Lower lobe of right lung (tissue), 2 donors: ENCODE measurements around the gene FNDC1. TPM values are rescaled to one million over a fixed set of nuclear protein-coding genes. Genes with fewer than 3 reads are reported as not detected.

Experiments used
- ATAC-seq, 2 donors: fragments of 200-7000 bp; cut with Tn5 transposase; one replicate each; pipeline ENCODE4 v1.9.1; 2020 to 2022; ENCODE audit warnings: mild to moderate bottlenecking in 2 of 2, moderate library complexity in 2 of 2
- DNase-seq: peaks from one replicate; pipeline ENCODE4 v3.0.0-alpha.2; 2020
- H3K27ac ChIP-seq: fragments of 200-600 bp; one replicate; pipeline ENCODE4 v1.8.0; 2022
- H3K27me3 ChIP-seq: fragments of 200-600 bp; one replicate; pipeline ENCODE4 v1.8.0; 2022; ENCODE audit warnings: low read depth
- H3K36me3 ChIP-seq: fragments of 200-600 bp; one replicate; pipeline ENCODE4 v1.8.0; 2022; ENCODE audit warnings: mild to moderate bottlenecking
- H3K4me1 ChIP-seq: fragments of 200-600 bp; one replicate; pipeline ENCODE4 v1.8.0; 2022
- H3K4me3 ChIP-seq: fragments of 200-600 bp; one replicate; pipeline ENCODE4 v1.8.0; 2022; ENCODE audit warnings: mild to moderate bottlenecking
- H3K9me3 ChIP-seq: fragments of 200-600 bp; one replicate; pipeline ENCODE4 v1.8.0; 2022
- intact Hi-C: fragments of 100-400 bp; cut with DNase I; formaldehyde crosslinking; loops from one replicate; pipeline ENCODE4 v1.11.0; 2022
- total RNA-seq: library from RNA; stranded (reverse); fragmentation: NEBNext Ultra II Directional; extraction: Animal tissue kit (Norgen Biotek cat#: 25700); gene quantifications from one replicate; pipeline ENCODE4 v1.2.1, GENCODE V29; 2021
- TF ChIP-seq, protein P1 (sequence below): fragments of 200-600 bp; IDR thresholded peaks from one replicate; pipeline ENCODE4 v1.8.0; 2022; ENCODE audit warnings: antibody characterized with exemption, mild to moderate bottlenecking
- donor health status: DM: no; HTN: yes; CAD: no; lungs with severe emphysema.

Gene FNDC1
- total RNA-seq, 1 donor from 2014 or later = 0.44 TPM

DNA sequence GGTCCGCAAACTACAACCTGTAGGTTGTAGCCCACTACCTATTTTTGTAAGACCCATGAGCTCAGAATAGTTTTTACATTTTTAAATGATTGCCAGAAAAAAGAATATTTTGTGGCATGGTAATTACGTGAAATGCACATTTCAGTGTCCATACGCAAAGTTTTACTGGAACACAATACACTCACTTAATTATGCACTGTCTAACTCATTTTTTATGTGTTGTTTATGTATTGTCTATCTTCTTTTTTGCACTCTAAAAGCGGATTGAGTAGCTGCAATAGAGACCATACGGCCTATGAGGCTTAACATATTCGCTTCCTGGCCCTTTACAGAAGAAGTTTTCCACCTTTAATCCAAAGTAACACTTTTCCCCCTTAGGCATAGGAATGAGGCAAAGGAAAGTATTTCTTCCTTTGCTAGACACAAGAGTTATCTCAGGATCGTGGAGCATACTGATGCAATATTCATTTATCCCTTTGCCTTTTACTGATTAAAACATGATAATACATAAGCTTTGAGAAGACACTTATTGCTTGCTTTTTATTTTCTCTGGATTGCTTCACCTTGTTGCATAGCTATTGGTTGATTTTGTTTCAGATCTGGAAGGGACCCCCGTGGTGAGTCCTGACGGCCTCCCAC, 69.8 kb downstream of the FNDC1 start:
- no peaks in the 10 kb centered on the region for H3K9me3 ChIP-seq
- DNase-seq = no peak
- H3K4me3 ChIP-seq = no peak overlapping the region
- TF ChIP-seq, protein P1, sequence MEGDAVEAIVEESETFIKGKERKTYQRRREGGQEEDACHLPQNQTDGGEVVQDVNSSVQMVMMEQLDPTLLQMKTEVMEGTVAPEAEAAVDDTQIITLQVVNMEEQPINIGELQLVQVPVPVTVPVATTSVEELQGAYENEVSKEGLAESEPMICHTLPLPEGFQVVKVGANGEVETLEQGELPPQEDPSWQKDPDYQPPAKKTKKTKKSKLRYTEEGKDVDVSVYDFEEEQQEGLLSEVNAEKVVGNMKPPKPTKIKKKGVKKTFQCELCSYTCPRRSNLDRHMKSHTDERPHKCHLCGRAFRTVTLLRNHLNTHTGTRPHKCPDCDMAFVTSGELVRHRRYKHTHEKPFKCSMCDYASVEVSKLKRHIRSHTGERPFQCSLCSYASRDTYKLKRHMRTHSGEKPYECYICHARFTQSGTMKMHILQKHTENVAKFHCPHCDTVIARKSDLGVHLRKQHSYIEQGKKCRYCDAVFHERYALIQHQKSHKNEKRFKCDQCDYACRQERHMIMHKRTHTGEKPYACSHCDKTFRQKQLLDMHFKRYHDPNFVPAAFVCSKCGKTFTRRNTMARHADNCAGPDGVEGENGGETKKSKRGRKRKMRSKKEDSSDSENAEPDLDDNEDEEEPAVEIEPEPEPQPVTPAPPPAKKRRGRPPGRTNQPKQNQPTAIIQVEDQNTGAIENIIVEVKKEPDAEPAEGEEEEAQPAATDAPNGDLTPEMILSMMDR = no peak
- ATAC-seq = no peak
- no peaks in the 10 kb centered on the region for H3K36me3 ChIP-seq
- no peak overlapping the region for H3K27ac ChIP-seq
- no peaks in the 10 kb centered on the region for H3K4me1 ChIP-seq
- intact Hi-C loops = no loop called here
- peaks cover 16% of the 10 kb centered on the region for H3K27me3 ChIP-seq

DNA sequence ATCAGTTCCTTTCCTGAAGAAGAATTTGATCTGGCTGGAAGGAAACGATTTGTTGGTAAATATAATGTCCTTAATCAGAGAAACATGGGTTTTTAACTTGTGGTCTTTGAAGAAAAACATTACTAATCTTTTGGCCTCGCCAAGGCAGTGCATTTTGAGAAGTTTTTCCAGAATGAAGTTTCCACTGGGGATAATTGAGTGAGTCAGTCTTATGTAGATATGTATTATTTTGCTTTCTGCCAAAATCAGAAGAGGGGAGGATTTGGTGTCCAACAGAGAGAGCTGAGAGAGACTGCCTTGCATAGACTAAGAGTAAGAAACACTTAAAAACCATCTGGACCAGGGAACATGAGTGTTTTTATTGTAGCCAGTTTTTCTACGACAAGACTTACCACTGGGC, 79.9 kb downstream of the FNDC1 start:
- Histone ChIP-seq H3K4me1 (no peaks in the 10 kb centered on the region), H3K4me3 (no peak overlapping the region), H3K27me3 (no peaks in the 10 kb centered on the region), H3K27ac (no peak overlapping the region), H3K36me3 (no peaks in the 10 kb centered on the region), H3K9me3 (no peaks in the 10 kb centered on the region)
- DNase-seq (no peak), ATAC-seq (no peak)
- intact Hi-C loops = no loop called here
- TF ChIP-seq, protein P1 = no peak

DNA sequence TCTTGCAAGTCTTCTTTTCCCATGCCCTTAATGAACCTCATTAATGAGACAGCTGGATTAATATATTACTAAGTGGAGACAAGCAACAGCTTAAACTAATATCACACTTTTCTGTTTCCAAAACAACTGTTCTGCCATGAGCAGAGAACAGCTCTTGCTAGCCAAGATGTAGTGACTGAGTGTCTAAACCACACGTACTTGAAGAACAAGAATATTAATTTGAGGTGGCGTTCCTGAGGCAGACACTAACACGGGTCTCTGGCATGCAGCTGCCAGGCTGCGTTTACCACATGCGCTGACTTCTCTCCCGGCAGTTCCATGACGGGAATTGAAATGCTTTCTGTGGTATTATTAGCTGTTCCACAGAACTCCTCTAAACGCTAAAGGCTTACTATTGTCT, 80.6 kb downstream of the FNDC1 start:
- Histone ChIP-seq H3K27ac (no peak overlapping the region), H3K9me3 (no peaks in the 10 kb centered on the region), H3K27me3 (no peaks in the 10 kb centered on the region), H3K36me3 (no peaks in the 10 kb centered on the region), H3K4me3 (no peak overlapping the region), H3K4me1 (no peaks in the 10 kb centered on the region)
- intact Hi-C loops = no loop called here
- ATAC-seq (no peak), DNase-seq (no peak)
- TF ChIP-seq, protein P1 = no peak

DNA sequence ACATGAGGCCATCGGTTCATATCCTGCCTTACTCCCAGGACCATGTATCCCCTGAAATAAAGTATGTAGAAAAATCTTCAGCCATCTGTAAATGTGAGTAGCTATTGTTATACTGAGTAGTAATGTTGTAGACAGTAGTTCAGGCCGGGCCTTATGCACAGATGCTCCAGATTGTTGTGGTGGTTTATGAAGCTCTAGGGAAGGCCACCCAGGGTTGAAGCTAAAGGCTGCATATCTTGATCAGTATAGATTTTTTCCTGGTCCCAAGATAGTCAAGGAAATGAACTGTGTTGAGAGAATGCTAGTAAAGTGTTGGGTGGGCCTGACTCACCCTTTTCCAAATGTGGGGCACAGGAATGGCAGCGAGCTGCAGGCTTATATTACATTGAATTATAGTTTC, 81.4 kb downstream of the FNDC1 start:
- Histone ChIP-seq H3K9me3 (no peaks in the 10 kb centered on the region), H3K4me3 (no peak overlapping the region), H3K36me3 (no peaks in the 10 kb centered on the region), H3K27me3 (no peaks in the 10 kb centered on the region), H3K4me1 (no peaks in the 10 kb centered on the region), H3K27ac (no peak overlapping the region)
- TF ChIP-seq, protein P1 = no peak
- no peak for ATAC-seq
- intact Hi-C loops = no loop called here
- no peak for DNase-seq

DNA sequence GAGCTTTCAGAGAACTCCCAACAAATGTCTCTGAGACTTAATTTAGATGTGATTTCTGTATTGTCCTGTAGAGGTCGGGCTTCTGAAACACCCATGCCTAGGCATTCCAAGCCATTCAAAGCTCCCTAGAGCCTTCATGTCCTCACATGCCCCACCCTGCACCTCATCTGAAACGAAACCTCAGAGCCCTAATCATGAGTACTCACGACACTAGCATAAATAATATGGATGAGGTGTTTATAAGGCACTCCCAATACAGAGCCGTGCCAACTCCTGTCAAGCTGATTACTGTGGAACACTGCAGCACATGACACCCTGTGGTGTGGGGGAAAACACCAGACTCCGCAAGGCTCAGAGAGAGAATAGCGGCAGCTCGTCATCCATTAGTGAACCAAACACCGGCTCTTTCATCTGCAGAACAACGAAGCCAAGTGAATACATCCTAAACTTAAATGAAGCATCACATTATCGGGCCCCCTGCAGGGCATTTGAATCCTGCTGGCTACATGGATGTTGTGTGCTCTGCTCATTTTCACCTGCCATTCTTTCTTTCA, 83.8 kb downstream of the FNDC1 start:
- Histone ChIP-seq H3K4me1 (no peaks in the 10 kb centered on the region), H3K4me3 (no peak overlapping the region), H3K36me3 (no peaks in the 10 kb centered on the region), H3K27ac (no peak overlapping the region), H3K27me3 (no peaks in the 10 kb centered on the region), H3K9me3 (no peaks in the 10 kb centered on the region)
- TF ChIP-seq, protein P1 = peak; percentile 48
- intact Hi-C loops = no loop called here
- DNase-seq (no peak), ATAC-seq (peak; percentile 80 to 87)
